GM23338 (cell line): ENCODE measurements around the gene C10orf105. TPM values are rescaled to one million over a fixed set of nuclear protein-coding genes. Genes with fewer than 3 reads are reported as not detected.

ENCODE experiments used
- CTCF ChIP-seq, 2 experiments: fragments of 200-600 bp in 1 of 2; sonication (generic) in 1 of 2; conservative IDR thresholded peaks; 2 replicates each; pipeline versions ENCODE4 v1.5.1 to v1.6.1; 2016 to 2017; ENCODE audit warnings: antibody characterized with exemption in 2 of 2, low read depth in 2 of 2, mild to moderate bottlenecking in 2 of 2, moderate library complexity in 1 of 2
- EZH2phosphoT487 ChIP-seq: fragments of 200-600 bp; sonication (generic); IDR thresholded peaks from one replicate; pipeline ENCODE4 v1.8.1; 2018; ENCODE audit warnings: antibody characterized with exemption; ENCODE audit not compliant: unreplicated experiment
- JUNB ChIP-seq: IDR thresholded peaks from one replicate; pipeline ENCODE4 v1.6.1; 2016; ENCODE audit warnings: antibody characterized with exemption; ENCODE audit not compliant: unreplicated experiment
- NANOG ChIP-seq: IDR thresholded peaks from 2 replicates; pipeline ENCODE4 v1.6.1; 2016; ENCODE audit warnings: antibody characterized with exemption, borderline replicate concordance
- polyA plus RNA-seq: library from polyadenylated mRNA; unstranded; fragments of >200 nt; fragmentation: Nextera tagmentation; extraction: Ambion mirVana; gene quantifications from 2 replicates; pipeline ENCODE4 v1.2.1, GENCODE V29; 2016
- total RNA-seq: library from RNA; depleted of rRNA; stranded (reverse); fragments of >200 nt; shearing (Covaris generic); gene quantifications from 2 replicates; pipeline ENCODE4 v1.2.3, GENCODE V29; 2014
- TF ChIP-seq, protein P1 (sequence below): fragments of 250-450 bp; sonication (Bioruptor Pico); IDR thresholded peaks from 2 replicates; pipeline ENCODE4 v1.5.0; 2020; ENCODE audit warnings: mild to moderate bottlenecking, moderate library complexity
- TF ChIP-seq, protein P2 (sequence below): IDR thresholded peaks from one replicate; pipeline ENCODE4 v1.6.1; 2018; ENCODE audit warnings: antibody characterized with exemption; ENCODE audit not compliant: unreplicated experiment

C10orf105 gene
- total and polyA plus RNA-seq, 2 experiments from 2014 or later = 0.15 to 0.17 TPM

- TF ChIP-seq, protein P1, sequence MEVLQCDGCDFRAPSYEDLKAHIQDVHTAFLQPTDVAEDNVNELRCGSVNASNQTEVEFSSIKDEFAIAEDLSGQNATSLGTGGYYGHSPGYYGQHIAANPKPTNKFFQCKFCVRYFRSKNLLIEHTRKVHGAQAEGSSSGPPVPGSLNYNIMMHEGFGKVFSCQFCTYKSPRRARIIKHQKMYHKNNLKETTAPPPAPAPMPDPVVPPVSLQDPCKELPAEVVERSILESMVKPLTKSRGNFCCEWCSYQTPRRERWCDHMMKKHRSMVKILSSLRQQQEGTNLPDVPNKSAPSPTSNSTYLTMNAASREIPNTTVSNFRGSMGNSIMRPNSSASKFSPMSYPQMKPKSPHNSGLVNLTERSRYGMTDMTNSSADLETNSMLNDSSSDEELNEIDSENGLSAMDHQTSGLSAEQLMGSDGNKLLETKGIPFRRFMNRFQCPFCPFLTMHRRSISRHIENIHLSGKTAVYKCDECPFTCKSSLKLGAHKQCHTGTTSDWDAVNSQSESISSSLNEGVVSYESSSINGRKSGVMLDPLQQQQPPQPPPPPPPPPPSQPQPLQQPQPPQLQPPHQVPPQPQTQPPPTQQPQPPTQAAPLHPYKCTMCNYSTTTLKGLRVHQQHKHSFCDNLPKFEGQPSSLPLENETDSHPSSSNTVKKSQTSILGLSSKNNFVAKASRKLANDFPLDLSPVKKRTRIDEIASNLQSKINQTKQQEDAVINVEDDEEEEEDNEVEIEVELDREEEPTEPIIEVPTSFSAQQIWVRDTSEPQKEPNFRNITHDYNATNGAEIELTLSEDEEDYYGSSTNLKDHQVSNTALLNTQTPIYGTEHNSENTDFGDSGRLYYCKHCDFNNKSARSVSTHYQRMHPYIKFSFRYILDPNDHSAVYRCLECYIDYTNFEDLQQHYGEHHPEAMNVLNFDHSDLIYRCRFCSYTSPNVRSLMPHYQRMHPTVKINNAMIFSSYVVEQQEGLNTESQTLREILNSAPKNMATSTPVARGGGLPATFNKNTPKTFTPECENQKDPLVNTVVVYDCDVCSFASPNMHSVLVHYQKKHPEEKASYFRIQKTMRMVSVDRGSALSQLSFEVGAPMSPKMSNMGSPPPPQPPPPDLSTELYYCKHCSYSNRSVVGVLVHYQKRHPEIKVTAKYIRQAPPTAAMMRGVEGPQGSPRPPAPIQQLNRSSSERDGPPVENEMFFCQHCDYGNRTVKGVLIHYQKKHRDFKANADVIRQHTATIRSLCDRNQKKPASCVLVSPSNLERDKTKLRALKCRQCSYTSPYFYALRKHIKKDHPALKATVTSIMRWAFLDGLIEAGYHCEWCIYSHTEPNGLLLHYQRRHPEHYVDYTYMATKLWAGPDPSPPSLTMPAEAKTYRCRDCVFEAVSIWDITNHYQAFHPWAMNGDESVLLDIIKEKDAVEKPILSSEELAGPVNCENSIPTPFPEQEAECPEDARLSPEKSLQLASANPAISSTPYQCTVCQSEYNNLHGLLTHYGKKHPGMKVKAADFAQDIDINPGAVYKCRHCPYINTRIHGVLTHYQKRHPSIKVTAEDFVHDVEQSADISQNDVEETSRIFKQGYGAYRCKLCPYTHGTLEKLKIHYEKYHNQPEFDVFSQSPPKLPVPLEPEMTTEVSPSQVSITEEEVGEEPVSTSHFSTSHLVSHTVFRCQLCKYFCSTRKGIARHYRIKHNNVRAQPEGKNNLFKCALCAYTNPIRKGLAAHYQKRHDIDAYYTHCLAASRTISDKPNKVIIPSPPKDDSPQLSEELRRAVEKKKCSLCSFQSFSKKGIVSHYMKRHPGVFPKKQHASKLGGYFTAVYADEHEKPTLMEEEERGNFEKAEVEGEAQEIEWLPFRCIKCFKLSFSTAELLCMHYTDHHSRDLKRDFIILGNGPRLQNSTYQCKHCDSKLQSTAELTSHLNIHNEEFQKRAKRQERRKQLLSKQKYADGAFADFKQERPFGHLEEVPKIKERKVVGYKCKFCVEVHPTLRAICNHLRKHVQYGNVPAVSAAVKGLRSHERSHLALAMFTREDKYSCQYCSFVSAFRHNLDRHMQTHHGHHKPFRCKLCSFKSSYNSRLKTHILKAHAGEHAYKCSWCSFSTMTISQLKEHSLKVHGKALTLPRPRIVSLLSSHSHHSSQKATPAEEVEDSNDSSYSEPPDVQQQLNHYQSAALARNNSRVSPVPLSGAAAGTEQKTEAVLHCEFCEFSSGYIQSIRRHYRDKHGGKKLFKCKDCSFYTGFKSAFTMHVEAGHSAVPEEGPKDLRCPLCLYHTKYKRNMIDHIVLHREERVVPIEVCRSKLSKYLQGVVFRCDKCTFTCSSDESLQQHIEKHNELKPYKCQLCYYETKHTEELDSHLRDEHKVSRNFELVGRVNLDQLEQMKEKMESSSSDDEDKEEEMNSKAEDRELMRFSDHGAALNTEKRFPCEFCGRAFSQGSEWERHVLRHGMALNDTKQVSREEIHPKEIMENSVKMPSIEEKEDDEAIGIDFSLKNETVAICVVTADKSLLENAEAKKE (CRISPR knock-in tag) = no peak
- TF ChIP-seq EZH2phosphoT487 = no peak
- no peak for TF ChIP-seq CTCF (conservative IDR thresholded peaks at IDR 0.05; ENCODE audit: low read depth in 2 of 2)
- TF ChIP-seq NANOG = no peak
- TF ChIP-seq, protein P2, sequence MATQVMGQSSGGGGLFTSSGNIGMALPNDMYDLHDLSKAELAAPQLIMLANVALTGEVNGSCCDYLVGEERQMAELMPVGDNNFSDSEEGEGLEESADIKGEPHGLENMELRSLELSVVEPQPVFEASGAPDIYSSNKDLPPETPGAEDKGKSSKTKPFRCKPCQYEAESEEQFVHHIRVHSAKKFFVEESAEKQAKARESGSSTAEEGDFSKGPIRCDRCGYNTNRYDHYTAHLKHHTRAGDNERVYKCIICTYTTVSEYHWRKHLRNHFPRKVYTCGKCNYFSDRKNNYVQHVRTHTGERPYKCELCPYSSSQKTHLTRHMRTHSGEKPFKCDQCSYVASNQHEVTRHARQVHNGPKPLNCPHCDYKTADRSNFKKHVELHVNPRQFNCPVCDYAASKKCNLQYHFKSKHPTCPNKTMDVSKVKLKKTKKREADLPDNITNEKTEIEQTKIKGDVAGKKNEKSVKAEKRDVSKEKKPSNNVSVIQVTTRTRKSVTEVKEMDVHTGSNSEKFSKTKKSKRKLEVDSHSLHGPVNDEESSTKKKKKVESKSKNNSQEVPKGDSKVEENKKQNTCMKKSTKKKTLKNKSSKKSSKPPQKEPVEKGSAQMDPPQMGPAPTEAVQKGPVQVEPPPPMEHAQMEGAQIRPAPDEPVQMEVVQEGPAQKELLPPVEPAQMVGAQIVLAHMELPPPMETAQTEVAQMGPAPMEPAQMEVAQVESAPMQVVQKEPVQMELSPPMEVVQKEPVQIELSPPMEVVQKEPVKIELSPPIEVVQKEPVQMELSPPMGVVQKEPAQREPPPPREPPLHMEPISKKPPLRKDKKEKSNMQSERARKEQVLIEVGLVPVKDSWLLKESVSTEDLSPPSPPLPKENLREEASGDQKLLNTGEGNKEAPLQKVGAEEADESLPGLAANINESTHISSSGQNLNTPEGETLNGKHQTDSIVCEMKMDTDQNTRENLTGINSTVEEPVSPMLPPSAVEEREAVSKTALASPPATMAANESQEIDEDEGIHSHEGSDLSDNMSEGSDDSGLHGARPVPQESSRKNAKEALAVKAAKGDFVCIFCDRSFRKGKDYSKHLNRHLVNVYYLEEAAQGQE = no peak
- no peak for TF ChIP-seq JUNB
These were observed 32.1 kb upstream of the C10orf105 start (continued) for GRCh38 chr10:71751515-71752224.
